Testis (tissue), 2 donors: ENCODE data around the gene DHX16.
"Not testable (repeated sequence)": the region's sequence is repeated elsewhere in the genome, so short reads cannot be mapped to it uniquely, and the experiment has no call there.

Experiments used
- POLR2A ChIP-seq: fragments of 450-650 bp; IDR thresholded peaks from one replicate; pipeline ENCODE4 v1.6.1; 2017; ENCODE audit warnings: antibody characterized with exemption, mild to moderate bottlenecking, moderate library complexity
- TF ChIP-seq, protein P1 (sequence below), 3 experiments: fragments of 450-650 bp in 2 of 3; fragments of 200-600 bp in 1 of 3; sonication (generic) in 1 of 3; IDR thresholded peaks; one replicate each; pipeline ENCODE4 v1.5.1; 2016 to 2019; ENCODE audit warnings: antibody characterized with exemption in 3 of 3, mild to moderate bottlenecking in 2 of 3, moderate library complexity in 1 of 3

DNA sequence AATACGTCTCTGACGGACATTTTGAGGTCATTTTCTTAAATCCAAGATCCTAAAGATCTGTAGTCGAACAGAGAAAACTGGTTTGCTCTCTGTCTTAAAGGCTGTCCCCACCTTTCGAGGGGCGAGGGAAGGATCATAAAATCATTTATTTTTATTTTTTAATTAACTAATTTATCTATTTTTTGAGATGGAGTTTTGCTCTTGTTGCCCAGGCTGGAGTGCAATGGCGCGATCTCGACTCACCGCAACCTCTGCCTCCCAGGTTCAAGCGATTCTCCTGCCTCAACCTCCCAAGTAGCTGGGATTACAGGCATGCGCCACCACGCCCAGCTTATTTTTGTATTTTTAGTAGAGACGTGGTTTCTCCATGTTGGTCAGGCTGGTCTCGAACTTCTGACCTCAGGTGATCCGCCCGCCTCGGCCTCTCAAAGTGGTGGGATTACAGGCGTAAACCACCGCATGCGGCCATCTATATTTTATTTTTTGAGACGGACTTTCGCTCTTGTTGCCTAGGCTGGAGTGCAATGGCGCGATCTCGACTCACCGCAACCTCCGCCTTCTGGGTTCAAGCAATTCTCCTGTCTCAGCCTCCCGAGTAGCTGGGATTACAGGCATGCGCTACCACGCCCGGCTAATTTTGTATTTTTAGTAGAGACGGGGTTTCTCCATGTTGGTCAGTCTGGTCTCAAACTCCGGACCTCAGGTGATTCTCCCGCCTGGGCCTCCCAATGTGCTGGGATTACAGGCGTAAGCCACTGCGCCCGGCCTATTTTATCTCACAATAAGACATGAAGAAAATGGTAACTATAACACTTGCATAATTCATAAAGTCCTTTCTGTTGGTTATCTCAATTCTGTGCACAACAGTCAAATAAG is 45.3 kb upstream of the DHX16 start:
- not testable (repeated sequence) for TF ChIP-seq POLR2A
- TF ChIP-seq, protein P1, sequence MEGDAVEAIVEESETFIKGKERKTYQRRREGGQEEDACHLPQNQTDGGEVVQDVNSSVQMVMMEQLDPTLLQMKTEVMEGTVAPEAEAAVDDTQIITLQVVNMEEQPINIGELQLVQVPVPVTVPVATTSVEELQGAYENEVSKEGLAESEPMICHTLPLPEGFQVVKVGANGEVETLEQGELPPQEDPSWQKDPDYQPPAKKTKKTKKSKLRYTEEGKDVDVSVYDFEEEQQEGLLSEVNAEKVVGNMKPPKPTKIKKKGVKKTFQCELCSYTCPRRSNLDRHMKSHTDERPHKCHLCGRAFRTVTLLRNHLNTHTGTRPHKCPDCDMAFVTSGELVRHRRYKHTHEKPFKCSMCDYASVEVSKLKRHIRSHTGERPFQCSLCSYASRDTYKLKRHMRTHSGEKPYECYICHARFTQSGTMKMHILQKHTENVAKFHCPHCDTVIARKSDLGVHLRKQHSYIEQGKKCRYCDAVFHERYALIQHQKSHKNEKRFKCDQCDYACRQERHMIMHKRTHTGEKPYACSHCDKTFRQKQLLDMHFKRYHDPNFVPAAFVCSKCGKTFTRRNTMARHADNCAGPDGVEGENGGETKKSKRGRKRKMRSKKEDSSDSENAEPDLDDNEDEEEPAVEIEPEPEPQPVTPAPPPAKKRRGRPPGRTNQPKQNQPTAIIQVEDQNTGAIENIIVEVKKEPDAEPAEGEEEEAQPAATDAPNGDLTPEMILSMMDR (IDR thresholded peaks at IDR 0.05), result not testable (repeated sequence)
